GM04504 (cell line): Measurements from ENCODE around the gene FBXW5.
A peak's percentile ranks its signal among the peaks of the same experiment; 100 is the strongest.

Experiments
- DNase-seq: peaks from one replicate; pipeline ENCODE4 v3.0.0-alpha.2; 2012; ENCODE audit warnings: low read depth

Gene FBXW5

GRCh38 chr9:136944519-136945332 is at the start of gene FBXW5, which contains the start of gene C8G:
Gene FBXW5 (minus strand): TSS chr9:136944738. CDS start chr9:136944083, 655 bp downstream.
Gene C8G (plus strand): TSS chr9:136945243. CDS start chr9:136945321, 78 bp downstream.
- peak; percentile 87 for DNase-seq

- no peak for DNase-seq
Observed at GRCh38 chr9:136992819-136993369, 48.4 kb upstream of the FBXW5 start.

GRCh38 chr9:136991993-136992818 is 47.7 kb upstream of the FBXW5 start, which contains the start of gene PAXX:
Gene PAXX (plus strand): TSS chr9:136992422. CDS start chr9:136992444, 22 bp downstream.
- DNase-seq = peak; percentile 67

GRCh38 chr9:136990242-136990911 is 45.8 kb upstream of the FBXW5 start:
- no peak for DNase-seq

- no peak for DNase-seq
Observed at GRCh38 chr9:136988872-136989271, 44.3 kb upstream of the FBXW5 start.

GRCh38 chr9:136985853-136986252 is 41.3 kb upstream of the FBXW5 start:
- DNase-seq = no peak

- DNase-seq = no peak
Observed at GRCh38 chr9:136985027-136985602, 40.6 kb upstream of the FBXW5 start.

- no peak for DNase-seq
Observed at GRCh38 chr9:136984464-136985026, 40.0 kb upstream of the FBXW5 start.

GRCh38 chr9:136983656-136984314 is 39.2 kb upstream of the FBXW5 start:
- no peak for DNase-seq

GRCh38 chr9:136983167-136983566 is 38.6 kb upstream of the FBXW5 start:
- no peak for DNase-seq

- DNase-seq = no peak
Observed at GRCh38 chr9:136982232-136983051, 37.9 kb upstream of the FBXW5 start, which contains the start of gene LCNL1. Gene LCNL1 (plus strand): TSS chr9:136982993. CDS start chr9:136983587, 594 bp downstream.

GRCh38 chr9:136981588-136982231 is 37.2 kb upstream of the FBXW5 start:
- DNase-seq = no peak

- DNase-seq = no peak
Observed at GRCh38 chr9:136980669-136981478, 36.3 kb upstream of the FBXW5 start.

GRCh38 chr9:136979769-136980587 is 35.4 kb upstream of the FBXW5 start:
- no peak for DNase-seq

GRCh38 chr9:136978865-136979544 is 34.5 kb upstream of the FBXW5 start:
- no peak for DNase-seq

GRCh38 chr9:136978073-136978864 is 33.7 kb upstream of the FBXW5 start:
- no peak for DNase-seq
